Choroid plexus epithelial cell (primary cell): Measurements from ENCODE around the gene XPR1.

Experiments used
- DNase-seq: peaks from one replicate; pipeline ENCODE4 v3.0.0-alpha.2; 2010; ENCODE audit warnings: low read depth
- H3K4me3 ChIP-seq: 2 replicates; pipeline ENCODE4 v1.5.1; 2011; ENCODE audit warnings: low read depth, mild to moderate bottlenecking, control low read depth, low read length, moderate library complexity
- CTCF ChIP-seq: conservative IDR thresholded peaks from 2 replicates; pipeline ENCODE4 v1.5.1; 2011; ENCODE audit warnings: low read depth, mild to moderate bottlenecking, control low read depth, inconsistent platforms, low read length, moderate library complexity

Gene XPR1

GRCh38 chr1:180631766-180632325, at the start of gene XPR1:
Gene XPR1 (plus strand): TSS chr1:180632022. CDS start chr1:180632202, 180 bp downstream.
- peak; percentile 100 for DNase-seq
- H3K4me3 ChIP-seq = peak within 1 kb of the TSS; percentile 95
- TF ChIP-seq CTCF = peak; percentile 59

DNA sequence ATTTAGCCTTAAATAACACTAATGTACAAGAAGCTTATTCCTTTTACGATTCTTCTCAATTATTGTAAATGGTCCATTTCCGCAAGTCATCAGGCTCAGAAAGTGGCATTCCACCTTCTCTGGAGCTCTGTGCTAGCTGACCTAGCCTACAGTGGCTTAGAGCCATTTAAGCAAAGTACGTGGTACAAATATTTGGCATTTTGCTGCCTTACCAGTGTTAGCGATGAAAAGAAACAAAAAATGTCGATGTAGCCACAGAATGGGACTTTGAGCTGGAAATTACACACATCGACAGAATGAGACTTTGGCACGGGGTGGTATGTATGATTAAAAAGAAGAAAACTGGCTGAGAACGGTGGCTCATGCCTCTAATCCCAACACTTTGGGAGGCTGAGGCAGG, 47.0 kb upstream of the XPR1 start:
- no peak for TF ChIP-seq CTCF
- H3K4me3 ChIP-seq = no peak overlapping the region
- DNase-seq = no peak

DNA sequence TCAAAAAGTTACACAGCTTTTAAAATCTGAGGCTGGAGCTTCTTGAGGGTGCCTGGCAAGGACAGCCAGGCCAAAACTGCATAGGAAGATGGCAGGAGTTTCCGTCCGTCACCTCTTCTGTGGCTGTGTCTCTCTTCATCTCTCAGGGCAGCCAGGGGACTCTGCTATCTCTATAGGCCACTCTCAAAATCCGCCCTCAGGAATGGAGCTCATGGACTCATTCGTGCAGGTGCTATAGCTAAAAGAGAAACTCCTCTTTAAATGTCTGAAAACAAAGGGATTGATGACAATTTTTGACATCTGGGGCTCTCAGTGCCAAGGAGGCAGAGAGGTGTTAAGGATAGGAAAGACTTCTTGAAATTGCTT, 45.8 kb upstream of the XPR1 start:
- TF ChIP-seq CTCF = no peak
- no peak for DNase-seq

DNA sequence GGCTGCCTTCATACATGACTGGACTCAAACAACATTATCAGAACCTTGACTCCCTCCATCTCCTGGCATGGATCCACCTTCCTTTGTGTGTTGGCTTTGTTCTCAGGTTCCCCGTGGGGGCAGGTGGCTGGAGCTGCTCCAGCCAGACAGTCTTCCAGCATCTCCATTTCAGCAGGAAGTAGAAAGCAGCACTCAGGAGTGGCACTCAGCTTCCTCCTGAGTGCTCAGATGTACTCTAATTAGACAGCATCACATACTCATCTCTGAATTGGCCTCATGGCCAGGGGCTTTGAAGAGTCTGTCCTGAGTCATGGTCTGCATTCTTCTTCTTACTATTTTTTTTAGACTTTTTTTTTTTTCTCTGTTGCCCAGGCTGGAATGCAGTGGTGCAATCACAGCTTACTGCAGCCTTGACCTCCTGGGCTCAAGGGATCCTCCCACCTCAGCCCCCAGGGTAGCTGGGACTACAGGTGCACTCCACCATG, 45.1 kb upstream of the XPR1 start:
- H3K4me3 ChIP-seq = no peak overlapping the region
- no peak for TF ChIP-seq CTCF
- peak; percentile 79 for DNase-seq

More for the DNA sequence above, 45.8 kb upstream of the XPR1 start:
- no peak overlapping the region for H3K4me3 ChIP-seq

DNA sequence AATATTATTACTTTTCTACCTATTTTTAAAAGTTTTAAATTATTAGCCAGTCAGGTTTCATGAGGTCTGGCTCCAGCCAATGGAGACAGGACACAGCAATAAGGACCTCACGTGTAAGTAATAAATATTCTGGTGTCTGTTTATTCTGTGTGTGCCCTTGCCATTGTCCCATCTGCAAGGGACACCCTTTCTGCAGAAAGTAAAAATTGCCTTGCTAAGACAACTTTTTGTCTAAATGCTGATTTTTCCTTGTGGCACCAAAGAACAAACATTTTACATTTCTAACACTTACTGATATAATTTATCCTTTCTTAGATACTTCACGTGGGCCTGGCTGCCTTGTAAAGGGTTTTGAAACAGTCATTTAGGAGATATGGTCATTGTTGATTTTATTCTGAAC, 43.7 kb upstream of the XPR1 start:
- TF ChIP-seq CTCF = no peak
- DNase-seq = no peak

DNA sequence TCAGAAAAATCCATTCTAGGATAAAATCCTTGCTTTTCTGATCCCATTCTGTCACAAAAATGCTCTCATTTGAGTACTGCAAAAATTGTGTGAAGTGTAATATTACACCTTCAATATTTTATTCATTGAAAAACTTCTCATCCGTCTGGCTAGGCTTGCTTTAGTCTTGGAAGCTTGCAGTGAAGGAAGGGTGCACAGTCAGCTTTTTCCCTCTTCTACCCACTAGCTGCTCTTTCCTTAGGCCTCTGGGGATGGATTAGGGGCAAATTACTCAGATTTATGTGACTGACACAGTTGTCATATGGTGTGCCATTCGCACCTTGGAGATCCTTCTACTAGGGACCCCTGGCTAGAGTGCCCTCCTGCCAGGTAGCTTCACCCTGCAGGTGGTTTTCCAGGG, 40.9 kb upstream of the XPR1 start:
- no peak for TF ChIP-seq CTCF
- DNase-seq = no peak
- H3K4me3 ChIP-seq = no peak overlapping the region

More for the DNA sequence above, 43.7 kb upstream of the XPR1 start:
- no peak overlapping the region for H3K4me3 ChIP-seq

GRCh38 chr1:180593382-180593781, 38.4 kb upstream of the XPR1 start:
- DNase-seq = no peak
- no peak for TF ChIP-seq CTCF
- no peak overlapping the region for H3K4me3 ChIP-seq
